ENCODE data around the gene MDM2.
"Not testable (repeated sequence)": the region's sequence is repeated elsewhere in the genome, so short reads cannot be mapped to it uniquely, and the experiment has no call there.

The MDM2 gene

DNA sequence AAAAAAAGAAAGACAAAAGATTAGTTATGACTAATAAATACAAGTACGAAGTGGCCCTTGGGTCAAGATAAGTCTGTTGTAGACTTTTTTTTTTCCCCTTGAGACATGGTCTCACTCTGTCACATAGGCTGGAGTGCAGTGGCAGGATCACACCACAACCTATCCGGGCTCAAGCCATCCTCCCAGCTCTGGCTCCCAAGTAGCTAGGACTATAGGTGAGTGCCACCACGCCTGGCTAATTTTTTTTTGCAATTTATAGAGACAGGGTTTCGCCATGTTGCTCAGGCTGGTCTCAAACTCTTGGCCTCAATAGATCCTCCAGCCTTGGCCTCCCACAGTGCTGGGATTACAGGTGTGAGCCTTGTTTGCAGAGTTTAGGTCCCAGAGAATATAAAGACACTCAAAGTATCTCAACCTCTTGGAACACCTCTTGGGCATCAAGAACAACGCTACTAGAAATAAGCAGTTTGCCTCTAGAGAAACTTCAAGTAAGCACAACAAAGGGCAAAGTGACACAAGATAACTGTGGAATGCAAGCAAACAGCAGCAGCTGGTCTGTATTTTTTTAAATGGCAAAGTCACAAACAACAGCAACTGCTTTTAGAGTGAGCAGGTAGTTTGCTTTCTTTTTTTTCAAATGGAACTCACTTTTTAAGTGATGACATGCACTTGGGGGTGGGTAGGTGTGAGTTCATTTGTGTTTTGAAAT, 3.9 kb upstream of the MDM2 start:
- DNase-seq (ENCODE audit: extremely low read depth, low read depth), result no peak
- TF ChIP-seq CTCF (IDR thresholded peaks at IDR 0.05; ENCODE audit: low read depth, low read length), result no peak

- no peak for TF ChIP-seq CTCF (IDR thresholded peaks at IDR 0.05; ENCODE audit: low read depth, low read length)
- DNase-seq (ENCODE audit: extremely low read depth, low read depth), result no peak
Measured at GRCh38 chr12:68804657-68805591, 3.1 kb upstream of the MDM2 start.

- no peak for DNase-seq (ENCODE audit: extremely low read depth, low read depth)
- no peak for TF ChIP-seq CTCF (IDR thresholded peaks at IDR 0.05; ENCODE audit: low read depth, low read length)
Measured at GRCh38 chr12:68805592-68806120, 2.3 kb upstream of the MDM2 start.

GRCh38 chr12:68806488-68807237, 1.3 kb upstream of the MDM2 start:
- TF ChIP-seq CTCF (IDR thresholded peaks at IDR 0.05; ENCODE audit: low read depth, low read length), result no peak
- no peak for DNase-seq (ENCODE audit: extremely low read depth, low read depth)

- DNase-seq (ENCODE audit: extremely low read depth, low read depth), result not testable (repeated sequence)
Measured at GRCh38 chr12:68807274-68807575, 752 bp upstream of the MDM2 start.

GRCh38 chr12:68808388-68809189, 612 bp downstream of the MDM2 start:
- TF ChIP-seq CTCF (IDR thresholded peaks at IDR 0.05; ENCODE audit: low read depth, low read length), result no peak
- peak; percentile 86 for DNase-seq (ENCODE audit: extremely low read depth, low read depth)

Data from AG09319 (cell line).